A549 (cell line): ENCODE measurements around the gene SH3BGRL2. TPM values are rescaled to one million over a fixed set of nuclear protein-coding genes. Genes with fewer than 3 reads are reported as not detected.

Source experiments
- ATAC-seq, 2 experiments: fragments of 200-7000 bp in 1 of 2; fragments of >200 bp in 1 of 2; cut with Nextera tagmentation in 1 of 2; cut with Tn5 transposase in 1 of 2; 3 replicates each; pipeline versions ENCODE4 v1.8.0 to v1.9.1; 2018 to 2020; ENCODE audit warnings: mild to moderate bottlenecking in 1 of 2, moderate library complexity in 1 of 2
- CTCF ChIA-PET: fragments of 300-600 bp; sonication (Branson Sonifier 250); formaldehyde crosslinking; extraction: SDS; loops from one replicate; lab custom pipeline; 2021; ENCODE audit warnings: antibody characterized with exemption, inconsistent platforms; lab: Yijun Ruan, JAX
- POLR2A ChIA-PET: fragments of 350-600 bp; formaldehyde crosslinking; extraction: SDS; loops from one replicate; lab custom pipeline; 2021; ENCODE audit warnings: antibody characterized with exemption, inconsistent platforms; lab: Yijun Ruan, JAX
- DNase-seq, 2 experiments: peaks; one replicate each; pipeline versions ENCODE4 v3.0.0 to v3.0.0-alpha.2; 2011 to 2016; ENCODE audit warnings: low read depth in 1 of 2, low spot score in 1 of 2
- FAIRE-seq: peaks from 2 replicates; lab custom pipeline; 2011; peaks lifted over from hg19 to GRCh38; lab: Jason Lieb, UNC
- H3K27ac ChIP-seq, 2 experiments: fragments of >200 bp; sonication (Bioruptor Twin); formaldehyde crosslinking; 3 replicates each; pipeline ENCODE4 v1.5.1; 2016 to 2017
- H3K4me1 ChIP-seq: fragments of >200 bp; sonication (Bioruptor Twin); formaldehyde crosslinking; 3 replicates; pipeline ENCODE4 v1.6.1; 2016
- H3K4me2 ChIP-seq: fragments of >200 bp; sonication (Bioruptor Twin); formaldehyde crosslinking; 3 replicates; pipeline ENCODE4 v1.6.1; 2016
- H3K4me3 ChIP-seq: fragments of >200 bp; sonication (Bioruptor Twin); formaldehyde crosslinking; 3 replicates; pipeline ENCODE4 v1.5.1; 2016
- H3K9me3 ChIP-seq: fragments of >200 bp; sonication (Bioruptor Twin); formaldehyde crosslinking; 3 replicates; pipeline ENCODE4 v1.6.1; 2016
- CBX2 ChIP-seq: fragments of 200-600 bp; sonication (generic); IDR thresholded peaks from 2 replicates; pipeline ENCODE4 v1.6.1; 2016; ENCODE audit warnings: low read depth, mild to moderate bottlenecking, borderline replicate concordance
- EHF ChIP-seq: fragments of 250-450 bp; sonication (Bioruptor Pico); IDR thresholded peaks from 2 replicates; pipeline ENCODE4 v1.5.0; 2020; ENCODE audit warnings: mild to moderate bottlenecking
- EHMT2 ChIP-seq: fragments of 200-600 bp; sonication (generic); IDR thresholded peaks from 2 replicates; pipeline ENCODE4 v1.6.1; 2016; ENCODE audit warnings: antibody characterized with exemption, low read depth, mild to moderate bottlenecking, moderate library complexity
- EP300 ChIP-seq, 2 experiments: fragments of >200 bp; sonication (Bioruptor Twin); formaldehyde crosslinking; IDR thresholded peaks; 2 replicates in 1 of 2; 3 replicates in 1 of 2; pipeline ENCODE4 v1.6.1; 2016 to 2017
- FOSB ChIP-seq: fragments of 250-450 bp; sonication (Bioruptor Pico); IDR thresholded peaks from 2 replicates; pipeline ENCODE4 v1.5.0; 2020; ENCODE audit warnings: mild to moderate bottlenecking, moderate library complexity
- HOXA7 ChIP-seq: fragments of 250-450 bp; sonication (Bioruptor Pico); IDR thresholded peaks from 2 replicates; pipeline ENCODE4 v1.5.0; 2020; ENCODE audit warnings: mild to moderate bottlenecking, moderate library complexity
- HOXB5 ChIP-seq: fragments of 250-450 bp; sonication (Bioruptor Pico); IDR thresholded peaks from 2 replicates; pipeline ENCODE4 v1.5.0; 2020; ENCODE audit warnings: mild to moderate bottlenecking, moderate library complexity
- KDM1A ChIP-seq: fragments of 200-600 bp; sonication (generic); IDR thresholded peaks from 2 replicates; pipeline ENCODE4 v1.6.1; 2016; ENCODE audit warnings: low read depth, mild to moderate bottlenecking
- NR3C1 ChIP-seq: fragments of >200 bp; sonication (Bioruptor Twin); formaldehyde crosslinking; IDR thresholded peaks from 3 replicates; pipeline ENCODE4 v1.6.1; 2017
- PHF8 ChIP-seq: fragments of 200-600 bp; sonication (generic); IDR thresholded peaks from 2 replicates; pipeline ENCODE4 v1.6.1; 2016; ENCODE audit warnings: low read depth, mild to moderate bottlenecking, antibody characterized with exemption, moderate library complexity, borderline replicate concordance
- POLR2AphosphoS2 ChIP-seq: conservative IDR thresholded peaks from 2 replicates; pipeline ENCODE4 v1.6.1; 2012; ENCODE audit warnings: low read length, improper control_type of control experiment, inconsistent platforms
- RARB ChIP-seq: fragments of 250-450 bp; sonication (Bioruptor Pico); IDR thresholded peaks from 2 replicates; pipeline ENCODE4 v1.8.0; 2021; ENCODE audit warnings: mild to moderate bottlenecking, moderate library complexity
- RFX5 ChIP-seq: fragments of 450-650 bp; IDR thresholded peaks from 2 replicates; pipeline ENCODE4 v1.7.1; 2014; ENCODE audit warnings: antibody characterized with exemption, mild to moderate bottlenecking, moderate library complexity
- RNF2 ChIP-seq: fragments of 200-600 bp; sonication (generic); IDR thresholded peaks from 2 replicates; pipeline ENCODE4 v1.6.1; 2016; ENCODE audit warnings: low read depth, mild to moderate bottlenecking, antibody characterized with exemption, moderate library complexity, borderline replicate concordance
- SREBF2 ChIP-seq: fragments of 450-650 bp; IDR thresholded peaks from 2 replicates; pipeline ENCODE4 v1.6.1; 2014; ENCODE audit warnings: mild to moderate bottlenecking, moderate library complexity
- TFCP2L1 ChIP-seq: fragments of 250-450 bp; sonication (Bioruptor Pico); IDR thresholded peaks from 2 replicates; pipeline ENCODE4 v1.5.0; 2021; ENCODE audit warnings: mild to moderate bottlenecking
- WGBS: methylation state at CpG from one replicate; pipeline ENCODE4 v1.1.6; 2017; ENCODE audit errors: missing lambda C conversion rate; 5-methylcytosine and 5-hydroxymethylcytosine counted together
- polyA plus RNA-seq, 4 experiments: library from polyadenylated mRNA; depleted of rRNA in 3 of 4; stranded (reverse); fragments of >200 nt; fragmentation: RNase III in 1 of 4; extraction: RNeasy Plus Mini Kit Qiagen cat#74134 plus additional on column Dnase treatment in 1 of 4; gene quantifications; 2 replicates in 3 of 4; 3 replicates in 1 of 4; pipeline ENCODE4 v1.2.3, GENCODE V29; 2011 to 2017
- TF ChIP-seq, protein P1 (sequence below): fragments of >200 bp; sonication (Bioruptor Twin); formaldehyde crosslinking; IDR thresholded peaks from 3 replicates; pipeline ENCODE4 v1.5.1; 2016
- TF ChIP-seq, protein P2 (sequence below): fragments of 150-350 bp; IDR thresholded peaks from 2 replicates; pipeline ENCODE4 v1.6.1; 2014; ENCODE audit warnings: low read depth, mild to moderate bottlenecking, low read length
- TF ChIP-seq, protein P3 (sequence below): IDR thresholded peaks from 2 replicates; pipeline ENCODE4 v1.6.1; 2012
- TF ChIP-seq, protein P4 (sequence below): fragments of >200 bp; sonication (Bioruptor Twin); formaldehyde crosslinking; IDR thresholded peaks from 2 replicates; pipeline ENCODE4 v1.6.1; 2016
- TF ChIP-seq, protein P5 (sequence below): fragments of 450-650 bp; IDR thresholded peaks from 2 replicates; pipeline ENCODE4 v1.6.1; 2014; ENCODE audit warnings: antibody characterized with exemption

Gene SH3BGRL2
- polyA plus RNA-seq, 2 of the 4 experiments (the other 2 are of a cell fraction) = 0.48 to 1.9 TPM

DNA sequence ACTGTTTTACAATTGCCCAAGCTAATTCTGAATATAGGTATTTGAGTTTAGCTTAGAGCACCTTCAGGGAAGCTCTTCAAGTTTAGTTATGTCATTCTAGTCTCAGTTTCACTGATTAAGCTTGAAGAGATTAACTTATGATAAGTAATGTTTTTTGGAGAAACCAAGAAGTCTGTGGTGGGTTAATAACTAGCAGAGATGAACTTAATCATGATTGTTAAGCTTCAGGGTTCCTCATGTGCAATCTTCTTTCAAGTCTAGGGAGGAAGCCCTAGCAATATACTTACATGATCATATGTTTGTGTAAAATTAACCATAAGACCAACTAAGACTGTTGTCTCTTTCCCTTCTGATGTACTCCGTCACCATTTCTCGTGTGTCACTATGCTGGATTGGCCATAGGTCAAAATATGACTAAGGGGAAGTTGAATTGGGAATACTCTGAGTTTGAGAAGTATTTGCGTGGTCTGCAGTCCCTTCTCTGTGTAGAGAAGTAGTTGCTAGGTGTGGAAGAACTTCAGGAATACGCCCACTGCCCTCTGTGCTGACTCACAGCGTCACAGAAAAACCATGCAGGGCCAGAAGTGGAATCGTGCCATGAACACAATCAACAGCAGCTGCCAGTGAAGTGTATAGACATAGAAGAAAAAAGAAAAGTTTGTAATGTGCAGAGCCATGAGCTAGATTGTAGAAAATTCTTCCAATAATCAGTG, 88.3 kb downstream of the SH3BGRL2 start:
- CTCF ChIA-PET = interaction anchor here (1.3 kb wide), 1 partner anchor 11 kb away, joined by 3 read pairs; no protein-coding TSS in a partner anchor
- Histone ChIP-seq H3K27ac (no peak overlapping the region), H3K4me1 (no peaks in the 10 kb centered on the region), H3K4me2 (no peak overlapping the region), H3K4me3 (no peak overlapping the region), H3K9me3 (no peaks in the 10 kb centered on the region)
- TF ChIP-seq RFX5 (no peak), POLR2AphosphoS2 (no peak), NR3C1 (no peak), EHF (CRISPR knock-in tag) (no peak), HOXB5 (CRISPR knock-in tag) (no peak), SREBF2 (no peak), TFCP2L1 (no peak), PHF8 (no peak), EHMT2 (no peak), EP300 (IDR thresholded peaks at IDR 0.05) (no peak), RARB (CRISPR knock-in tag) (no peak), FOSB (CRISPR knock-in tag) (no peak), KDM1A (no peak)
- TF ChIP-seq, protein P1, sequence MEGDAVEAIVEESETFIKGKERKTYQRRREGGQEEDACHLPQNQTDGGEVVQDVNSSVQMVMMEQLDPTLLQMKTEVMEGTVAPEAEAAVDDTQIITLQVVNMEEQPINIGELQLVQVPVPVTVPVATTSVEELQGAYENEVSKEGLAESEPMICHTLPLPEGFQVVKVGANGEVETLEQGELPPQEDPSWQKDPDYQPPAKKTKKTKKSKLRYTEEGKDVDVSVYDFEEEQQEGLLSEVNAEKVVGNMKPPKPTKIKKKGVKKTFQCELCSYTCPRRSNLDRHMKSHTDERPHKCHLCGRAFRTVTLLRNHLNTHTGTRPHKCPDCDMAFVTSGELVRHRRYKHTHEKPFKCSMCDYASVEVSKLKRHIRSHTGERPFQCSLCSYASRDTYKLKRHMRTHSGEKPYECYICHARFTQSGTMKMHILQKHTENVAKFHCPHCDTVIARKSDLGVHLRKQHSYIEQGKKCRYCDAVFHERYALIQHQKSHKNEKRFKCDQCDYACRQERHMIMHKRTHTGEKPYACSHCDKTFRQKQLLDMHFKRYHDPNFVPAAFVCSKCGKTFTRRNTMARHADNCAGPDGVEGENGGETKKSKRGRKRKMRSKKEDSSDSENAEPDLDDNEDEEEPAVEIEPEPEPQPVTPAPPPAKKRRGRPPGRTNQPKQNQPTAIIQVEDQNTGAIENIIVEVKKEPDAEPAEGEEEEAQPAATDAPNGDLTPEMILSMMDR = no peak
- TF ChIP-seq, protein P2, sequence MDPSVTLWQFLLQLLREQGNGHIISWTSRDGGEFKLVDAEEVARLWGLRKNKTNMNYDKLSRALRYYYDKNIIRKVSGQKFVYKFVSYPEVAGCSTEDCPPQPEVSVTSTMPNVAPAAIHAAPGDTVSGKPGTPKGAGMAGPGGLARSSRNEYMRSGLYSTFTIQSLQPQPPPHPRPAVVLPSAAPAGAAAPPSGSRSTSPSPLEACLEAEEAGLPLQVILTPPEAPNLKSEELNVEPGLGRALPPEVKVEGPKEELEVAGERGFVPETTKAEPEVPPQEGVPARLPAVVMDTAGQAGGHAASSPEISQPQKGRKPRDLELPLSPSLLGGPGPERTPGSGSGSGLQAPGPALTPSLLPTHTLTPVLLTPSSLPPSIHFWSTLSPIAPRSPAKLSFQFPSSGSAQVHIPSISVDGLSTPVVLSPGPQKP = no peak
- TF ChIP-seq, protein P3, sequence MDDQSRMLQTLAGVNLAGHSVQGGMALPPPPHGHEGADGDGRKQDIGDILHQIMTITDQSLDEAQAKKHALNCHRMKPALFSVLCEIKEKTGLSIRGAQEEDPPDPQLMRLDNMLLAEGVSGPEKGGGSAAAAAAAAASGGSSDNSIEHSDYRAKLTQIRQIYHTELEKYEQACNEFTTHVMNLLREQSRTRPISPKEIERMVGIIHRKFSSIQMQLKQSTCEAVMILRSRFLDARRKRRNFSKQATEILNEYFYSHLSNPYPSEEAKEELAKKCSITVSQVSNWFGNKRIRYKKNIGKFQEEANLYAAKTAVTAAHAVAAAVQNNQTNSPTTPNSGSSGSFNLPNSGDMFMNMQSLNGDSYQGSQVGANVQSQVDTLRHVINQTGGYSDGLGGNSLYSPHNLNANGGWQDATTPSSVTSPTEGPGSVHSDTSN = no peak
- TF ChIP-seq, protein P4, sequence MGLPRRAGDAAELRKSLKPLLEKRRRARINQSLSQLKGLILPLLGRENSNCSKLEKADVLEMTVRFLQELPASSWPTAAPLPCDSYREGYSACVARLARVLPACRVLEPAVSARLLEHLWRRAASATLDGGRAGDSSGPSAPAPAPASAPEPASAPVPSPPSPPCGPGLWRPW = no peak
- no peak for ATAC-seq
- 55% methylated on average over 6 of the region's 6 CpGs for WGBS
- no peak for DNase-seq
- FAIRE-seq = no peak
- POLR2A ChIA-PET = no interaction called here

DNA sequence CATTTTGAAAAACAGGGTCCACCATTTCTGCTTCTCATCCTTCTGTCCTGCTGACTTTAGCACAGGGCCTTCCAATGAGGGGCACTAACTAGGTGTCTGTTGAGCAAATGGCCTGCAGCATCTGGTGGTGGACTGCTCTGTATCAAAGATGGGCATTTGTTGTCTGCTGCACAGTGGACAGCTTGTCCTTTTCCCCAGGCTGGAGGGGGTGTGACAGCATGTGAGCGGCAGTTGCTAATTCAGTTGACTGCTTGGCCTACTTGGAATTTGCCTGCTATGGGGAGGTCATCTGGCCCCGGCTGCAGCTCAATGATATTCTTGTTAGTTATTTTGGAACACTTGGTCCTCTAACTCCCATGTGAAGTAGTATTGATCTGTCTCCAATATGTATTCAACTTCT, 93.7 kb downstream of the SH3BGRL2 start:
- Histone ChIP-seq H3K9me3 (no peaks in the 10 kb centered on the region), H3K4me2 (no peak overlapping the region), H3K27ac (no peak overlapping the region), H3K4me1 (no peaks in the 10 kb centered on the region), H3K4me3 (no peak overlapping the region)
- FAIRE-seq = no peak
- ChIA-PET CTCF (no interaction called here), POLR2A (no interaction called here)
- WGBS = 53% methylated on average over 2 of the region's 2 CpGs
- DNase-seq = no peak
- no peak for TF ChIP-seq CBX2
- no peak for TF ChIP-seq RNF2
- TF ChIP-seq, protein P3 = no peak
- no peak for TF ChIP-seq HOXA7 (CRISPR knock-in tag)
- TF ChIP-seq, protein P5, sequence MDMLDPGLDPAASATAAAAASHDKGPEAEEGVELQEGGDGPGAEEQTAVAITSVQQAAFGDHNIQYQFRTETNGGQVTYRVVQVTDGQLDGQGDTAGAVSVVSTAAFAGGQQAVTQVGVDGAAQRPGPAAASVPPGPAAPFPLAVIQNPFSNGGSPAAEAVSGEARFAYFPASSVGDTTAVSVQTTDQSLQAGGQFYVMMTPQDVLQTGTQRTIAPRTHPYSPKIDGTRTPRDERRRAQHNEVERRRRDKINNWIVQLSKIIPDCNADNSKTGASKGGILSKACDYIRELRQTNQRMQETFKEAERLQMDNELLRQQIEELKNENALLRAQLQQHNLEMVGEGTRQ = no peak
- TF ChIP-seq PHF8 = no peak
- TF ChIP-seq TFCP2L1 = no peak
- no peak for ATAC-seq
